ENCODE results near the gene DNAH6.
"Not testable (repeated sequence)": the region's sequence is repeated elsewhere in the genome, so short reads cannot be mapped to it uniquely, and the experiment has no call there.

The DNAH6 gene

DNA sequence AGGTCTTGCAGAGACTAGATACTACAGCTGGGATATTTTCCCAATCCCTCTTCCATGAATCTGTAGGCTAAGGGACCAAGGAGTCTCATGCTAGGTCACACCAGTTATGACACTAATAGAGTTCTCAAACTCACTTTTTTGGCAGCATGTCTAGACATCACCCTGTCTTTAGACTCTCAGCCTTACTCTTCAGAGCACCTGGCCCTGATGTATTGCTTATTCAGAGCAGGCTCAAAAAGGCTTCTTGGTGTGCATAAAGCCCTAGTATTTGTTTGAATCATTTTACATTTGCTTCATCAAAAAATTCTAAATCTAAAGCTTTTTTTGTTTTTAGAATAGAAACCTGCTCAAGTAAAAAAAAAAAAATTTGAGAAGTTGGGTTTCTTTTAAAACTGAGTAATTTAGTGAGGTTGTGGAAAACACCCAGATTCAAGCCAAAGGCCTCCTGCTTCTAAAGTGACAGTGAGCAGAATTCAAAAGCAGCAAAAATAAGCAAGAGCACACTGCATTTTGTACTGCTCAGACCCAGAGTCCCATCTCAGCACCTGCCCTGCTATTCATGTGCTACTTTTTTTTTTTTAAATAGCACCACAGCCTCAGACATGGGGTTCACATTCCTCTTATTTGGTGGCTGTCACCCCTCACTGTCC lies 18.0 kb upstream of the DNAH6 start:
- no peak for DNase-seq

GRCh38 chr2:84511024-84511423 lies 5.3 kb upstream of the DNAH6 start:
- not testable (repeated sequence) for DNase-seq

- DNase-seq: no peak
Observed at GRCh38 chr2:84515788-84516187, 510 bp upstream of the DNAH6 start.

DNA sequence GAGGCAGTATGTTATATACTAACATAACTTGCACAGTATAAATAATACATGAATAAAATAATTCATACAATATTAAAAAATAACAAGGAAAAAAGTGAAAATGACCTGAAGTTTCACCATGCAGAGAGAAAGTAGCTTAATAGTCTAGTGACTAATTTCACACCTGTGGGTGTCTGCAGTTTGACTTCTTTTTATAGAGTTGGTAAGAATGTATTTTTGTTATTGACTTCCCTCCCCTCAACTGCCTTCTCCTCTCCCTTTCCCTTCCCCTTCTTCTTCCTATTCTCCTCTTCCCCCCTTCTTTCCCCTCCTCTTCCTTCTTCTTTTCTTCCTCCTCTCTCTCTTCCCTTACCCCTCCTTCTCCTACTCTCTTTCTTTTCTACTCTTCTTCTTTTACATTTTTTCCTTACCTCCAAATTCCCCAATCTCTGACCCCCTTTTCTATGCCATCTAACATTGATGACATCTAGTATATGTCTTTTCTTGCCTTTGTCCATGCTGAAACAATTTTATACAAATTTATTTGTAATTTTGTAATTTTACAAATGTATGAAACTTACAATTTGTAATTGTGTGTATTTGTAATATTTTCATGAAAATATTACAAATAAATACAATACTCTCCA lies 3.1 kb downstream of the DNAH6 start:
- DNase-seq: no peak

DNA sequence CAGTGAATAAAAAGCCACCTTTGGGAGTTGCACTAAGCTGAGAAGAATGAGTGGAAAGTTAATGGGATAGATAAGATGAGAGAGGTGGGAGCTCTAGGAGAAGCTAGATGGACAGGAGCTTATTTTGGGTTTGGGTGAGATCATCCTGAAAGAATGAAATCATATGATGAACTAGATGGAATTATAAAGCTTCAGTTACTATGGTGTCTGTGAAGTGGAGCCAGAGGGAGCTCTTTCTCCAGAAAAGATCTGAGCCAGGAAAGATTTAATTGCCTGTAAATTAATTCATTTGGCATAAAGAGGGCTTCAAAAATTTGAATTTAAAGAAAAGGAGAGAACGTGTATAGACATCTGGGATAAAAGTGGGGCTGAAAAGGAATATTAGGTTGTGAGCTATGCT lies 10.3 kb downstream of the DNAH6 start:
- no peak for DNase-seq

DNA sequence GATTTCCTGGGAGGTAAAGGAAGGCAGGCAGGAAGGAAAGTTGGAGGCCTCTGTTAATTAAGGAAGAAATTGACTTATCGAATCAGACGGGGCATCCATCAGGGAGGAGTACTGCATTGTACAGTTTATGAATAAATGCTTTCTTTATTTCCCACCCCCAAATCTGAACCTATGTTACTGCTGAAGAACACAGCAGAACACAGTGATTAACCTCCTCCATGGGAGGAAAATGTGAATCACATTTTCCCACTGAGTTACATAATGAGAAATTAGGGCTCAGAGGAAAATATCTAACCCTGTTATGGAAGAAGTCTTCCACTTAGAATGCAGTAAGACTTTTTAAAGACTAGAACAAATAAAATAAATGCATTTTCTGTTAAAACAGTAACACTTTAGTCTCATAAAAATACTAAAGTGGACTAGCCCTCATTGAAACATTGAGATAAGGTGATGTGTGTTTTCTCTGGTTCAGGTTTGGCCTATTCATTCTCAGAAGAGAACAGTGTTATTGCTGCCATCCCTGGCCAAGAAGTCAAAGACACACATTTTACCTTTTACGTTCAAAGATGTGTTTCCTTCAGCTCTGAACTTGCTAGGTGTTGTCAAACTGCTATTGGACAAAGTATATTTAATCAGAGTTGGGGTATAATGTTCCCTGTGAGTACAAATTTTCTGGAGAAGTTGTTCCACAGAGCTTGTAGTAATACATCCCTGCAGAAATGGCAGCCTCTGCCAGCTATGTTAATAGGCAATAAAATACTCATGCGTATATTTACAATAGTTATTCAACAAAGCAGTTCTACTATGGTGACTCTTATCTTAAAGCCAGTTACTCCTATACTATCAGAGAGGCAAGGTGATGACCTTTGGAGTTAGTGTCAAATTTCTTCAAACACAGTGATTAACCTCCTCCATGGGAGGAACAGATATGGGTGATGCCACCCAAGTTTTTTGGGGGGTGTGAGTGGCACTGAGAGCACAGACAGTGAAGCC lies 11.1 kb downstream of the DNAH6 start:
- DNase-seq: no peak

- DNase-seq: no peak
Observed at GRCh38 chr2:84532291-84532690, 16.0 kb downstream of the DNAH6 start.

- DNase-seq: no peak
Observed at GRCh38 chr2:84534225-84534624, 17.9 kb downstream of the DNAH6 start.

DNA sequence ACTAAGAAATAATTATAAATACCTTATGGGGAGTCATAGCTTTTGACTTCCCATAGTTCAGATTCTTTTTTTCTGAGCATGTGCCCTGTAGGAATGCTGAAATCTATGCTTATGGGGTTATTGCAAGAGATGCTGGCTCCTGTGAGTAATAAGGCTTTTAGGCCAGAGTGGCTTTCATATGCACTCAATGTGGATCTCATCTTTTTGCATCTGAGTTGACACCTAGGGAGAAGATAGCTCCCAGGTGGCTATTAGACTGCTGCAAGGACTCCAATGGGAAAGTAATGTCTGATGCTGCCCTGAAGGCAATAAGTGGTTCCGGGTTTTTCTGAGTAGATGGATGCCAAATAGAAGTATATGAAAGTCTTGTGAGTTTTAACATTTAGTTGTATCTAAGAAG lies 21.0 kb downstream of the DNAH6 start:
- DNase-seq: no peak

GRCh38 chr2:84539729-84540128 lies 23.4 kb downstream of the DNAH6 start:
- DNase-seq: no peak

GRCh38 chr2:84545005-84545404 lies 28.7 kb downstream of the DNAH6 start:
- no peak for DNase-seq

DNA sequence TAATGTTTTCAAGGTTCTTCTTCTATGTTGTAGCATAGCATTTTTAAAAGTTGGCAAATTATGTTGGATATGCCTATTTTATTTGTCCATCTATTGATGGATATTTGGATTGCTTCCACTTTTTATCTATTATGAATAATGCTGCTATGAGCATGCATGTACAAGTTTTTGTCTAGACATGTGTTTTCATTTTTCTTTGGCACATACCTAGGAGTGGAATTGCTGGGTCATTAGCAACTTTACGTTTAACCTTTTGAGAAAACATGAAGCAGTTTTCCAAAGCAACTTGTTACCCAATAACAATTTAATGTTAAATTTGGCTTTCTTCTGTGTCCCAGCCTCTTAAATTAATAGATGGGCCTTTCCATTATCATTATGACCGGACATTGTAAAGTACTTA lies 30.3 kb downstream of the DNAH6 start:
- DNase-seq: no peak

DNA sequence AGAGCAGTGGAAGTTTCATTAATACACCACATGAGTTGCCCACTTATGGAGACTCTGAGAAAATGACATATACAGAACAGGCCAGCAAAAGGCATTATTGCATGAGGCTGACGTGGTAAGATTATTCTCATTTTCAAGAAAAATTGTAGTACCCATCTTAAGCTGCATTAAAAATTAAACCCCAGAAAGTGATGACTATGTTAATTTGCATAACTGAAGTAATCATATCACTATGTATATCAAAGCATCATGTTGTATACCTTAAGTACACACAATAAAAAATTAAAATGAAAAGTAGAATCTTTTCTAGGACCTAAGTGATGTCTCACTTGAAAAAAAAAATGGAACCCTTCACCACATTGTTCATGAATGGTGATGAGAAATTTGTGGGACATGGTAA lies 32.0 kb downstream of the DNAH6 start:
- no peak for DNase-seq

- DNase-seq: no peak
Observed at GRCh38 chr2:84550916-84551315, 34.6 kb downstream of the DNAH6 start.

DNA sequence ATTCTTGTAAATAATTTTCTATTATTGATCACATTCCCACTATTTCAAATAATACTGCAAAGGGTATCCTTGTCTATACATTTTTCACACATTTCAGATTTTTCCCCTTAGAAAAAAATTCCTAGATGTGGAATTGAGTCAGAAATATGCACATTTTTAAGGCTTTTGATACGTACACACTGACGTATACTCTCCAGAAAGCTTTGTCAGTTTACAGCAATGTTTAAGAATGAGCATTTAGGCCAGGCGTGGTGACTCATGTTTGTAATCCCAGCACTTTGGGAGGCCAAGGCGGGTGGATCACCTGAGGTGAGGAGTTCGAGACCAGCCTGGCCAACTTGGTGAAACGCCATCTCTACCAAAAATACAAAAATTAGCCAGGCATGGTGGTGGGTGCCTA lies 35.2 kb downstream of the DNAH6 start:
- DNase-seq: not testable (repeated sequence)

DNA sequence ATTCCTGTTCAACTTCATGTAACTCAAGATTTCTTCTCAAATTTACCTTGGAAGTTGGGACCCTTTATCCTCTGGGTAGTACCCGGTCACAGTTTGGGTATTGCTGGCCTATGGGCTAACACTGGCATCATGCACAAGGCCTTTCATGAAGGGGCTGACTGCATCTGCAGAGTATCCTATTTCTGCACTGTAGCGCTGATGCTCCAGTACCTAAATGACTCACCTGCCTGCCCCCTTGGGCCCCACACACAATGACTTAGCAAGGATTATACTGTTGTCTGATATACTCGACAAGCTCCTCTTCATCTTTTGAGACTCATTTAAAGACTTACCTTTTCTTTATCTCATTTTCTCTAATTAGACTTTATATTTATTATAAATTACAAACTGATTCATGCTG lies 39.9 kb downstream of the DNAH6 start:
- no peak for DNase-seq

DNA sequence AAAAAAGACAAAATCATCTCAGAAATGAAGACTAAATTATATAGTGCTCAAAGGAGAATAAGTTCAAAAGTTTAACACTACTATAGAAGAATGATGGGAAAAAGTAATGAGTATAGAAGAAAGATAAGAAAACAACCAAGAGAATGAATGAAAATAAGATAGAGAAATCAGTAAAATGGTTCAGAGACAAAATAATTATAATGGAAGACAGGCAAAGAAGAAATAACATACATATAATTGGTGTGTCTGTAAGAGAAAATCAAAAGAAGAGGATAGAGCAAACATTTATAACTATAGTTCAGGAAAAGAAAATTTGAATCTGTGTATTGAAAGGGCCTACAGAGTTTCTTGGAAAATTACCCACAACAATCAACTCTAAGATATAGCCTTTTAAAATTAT lies 43.5 kb downstream of the DNAH6 start:
- DNase-seq: no peak

- DNase-seq: no peak
Observed at GRCh38 chr2:84579661-84580060, 63.4 kb downstream of the DNAH6 start.

- DNase-seq: no peak
Observed at GRCh38 chr2:84603911-84604310, 87.6 kb downstream of the DNAH6 start.

GRCh38 chr2:84613082-84613481 lies 96.8 kb downstream of the DNAH6 start:
- no peak for DNase-seq

- no peak for DNase-seq
Observed at GRCh38 chr2:84619794-84620371, 103.6 kb downstream of the DNAH6 start.

DNA sequence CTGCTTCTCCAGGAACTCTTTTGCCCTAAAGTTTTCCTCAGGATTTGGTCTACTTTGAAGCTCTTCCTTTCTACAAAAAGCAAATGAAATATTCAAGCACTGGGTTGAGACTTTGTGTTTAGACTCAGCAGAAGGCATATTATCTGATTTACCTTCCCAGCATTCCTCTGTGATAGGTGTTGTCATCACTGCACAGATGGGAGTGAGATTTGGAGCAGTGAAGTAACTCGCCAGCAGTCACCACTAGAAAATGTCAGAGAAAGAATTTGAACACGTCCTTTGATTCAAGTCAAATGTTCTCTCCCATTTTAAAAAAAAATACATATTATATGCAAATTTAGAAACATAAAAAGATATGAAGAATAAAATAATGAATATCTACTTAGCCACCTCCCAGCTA lies 112.2 kb downstream of the DNAH6 start:
- DNase-seq: no peak

- no peak for DNase-seq
Observed at GRCh38 chr2:84629550-84629949, 113.3 kb downstream of the DNAH6 start.

- peak; percentile 21 for DNase-seq
Observed at GRCh38 chr2:84631047-84631446, 114.7 kb downstream of the DNAH6 start.
